Muscle layer of duodenum (tissue), 2 donors: ENCODE results near the gene NPC1.
"Not testable (repeated sequence)": the region's sequence is repeated elsewhere in the genome, so short reads cannot be mapped to it uniquely, and the experiment has no call there.

Experiments
- H3K27ac ChIP-seq: one replicate; pipeline ENCODE4 v1.7.0; 2013; ENCODE audit warnings: mild to moderate bottlenecking, low read length
- H3K27me3 ChIP-seq: one replicate; pipeline ENCODE4 v1.7.0; 2013; ENCODE audit warnings: low read depth, mild to moderate bottlenecking, control low read depth, low read length
- H3K36me3 ChIP-seq, 2 donors: one replicate each; pipeline ENCODE4 v1.7.0; 2013; ENCODE audit warnings: low read length in 2 of 2, control low read depth in 1 of 2, mild to moderate bottlenecking in 1 of 2; ENCODE audit not compliant: insufficient read depth in 2 of 2, control insufficient read depth in 1 of 2
- H3K4me1 ChIP-seq, 2 donors: one replicate each; pipeline ENCODE4 v1.7.0; 2013; ENCODE audit warnings: low read length in 2 of 2, mild to moderate bottlenecking in 2 of 2, control low read depth in 1 of 2, moderate library complexity in 1 of 2; ENCODE audit not compliant: insufficient read depth in 2 of 2, control insufficient read depth in 1 of 2
- H3K4me3 ChIP-seq, 2 donors: one replicate each; pipeline ENCODE4 v1.7.0; 2013; ENCODE audit warnings: low read length in 2 of 2, low read depth in 1 of 2, mild to moderate bottlenecking in 1 of 2
- H3K9me3 ChIP-seq, 2 donors: one replicate each; pipeline ENCODE4 v1.7.0; 2013; ENCODE audit warnings: low read length in 2 of 2, control low read depth in 1 of 2, mild to moderate bottlenecking in 1 of 2; ENCODE audit not compliant: control insufficient read depth in 1 of 2
- donor health status: healthy.

The NPC1 gene

GRCh38 chr18:23512641-23513040 lies 73.7 kb downstream of the NPC1 start:
- H3K36me3 ChIP-seq = peaks cover 16 to 29% of the 10 kb centered on the region in 2 donors
- no peak overlapping the region for H3K27ac ChIP-seq
- no peaks in the 10 kb centered on the region for H3K4me1 ChIP-seq
- H3K9me3 ChIP-seq = no peaks in the 10 kb centered on the region
- H3K4me3 ChIP-seq = no peak overlapping the region
- H3K27me3 ChIP-seq = no peaks in the 10 kb centered on the region

DNA sequence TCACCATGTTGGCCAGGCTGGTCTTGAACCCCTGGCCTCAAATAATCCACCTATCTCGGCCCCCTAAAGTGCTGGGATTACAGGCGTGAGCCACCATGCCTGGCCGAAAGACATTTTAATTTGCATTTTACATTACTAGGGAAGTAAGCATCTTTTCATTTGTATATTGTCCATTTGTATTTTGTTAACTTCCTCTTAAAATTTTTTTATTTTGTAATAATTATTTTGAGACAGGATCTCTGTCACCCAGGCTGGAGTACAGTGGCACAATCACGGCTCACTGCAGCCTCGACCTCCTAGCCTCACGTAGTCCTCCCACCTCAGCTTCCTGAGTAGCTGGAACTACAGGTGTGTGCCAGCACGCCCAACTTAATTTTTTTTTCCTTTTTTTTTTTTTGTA lies 74.1 kb downstream of the NPC1 start:
- peaks cover 20 to 24% of the 10 kb centered on the region in 2 donors for H3K36me3 ChIP-seq
- not testable (repeated sequence) for H3K27ac ChIP-seq, H3K4me3 ChIP-seq

GRCh38 chr18:23510923-23511322 lies 75.4 kb downstream of the NPC1 start:
- H3K27ac ChIP-seq, H3K9me3 ChIP-seq, H3K4me3 ChIP-seq, H3K27me3 ChIP-seq, H3K4me1 ChIP-seq: not testable (repeated sequence)
- peaks cover 14 to 23% of the 10 kb centered on the region in 2 donors for H3K36me3 ChIP-seq

More for the DNA sequence above, 74.1 kb downstream of the NPC1 start:
- not testable (repeated sequence) for H3K27me3 ChIP-seq, H3K4me1 ChIP-seq, H3K9me3 ChIP-seq

GRCh38 chr18:23506393-23506792 lies 79.9 kb downstream of the NPC1 start:
- H3K9me3 ChIP-seq = no peaks in the 10 kb centered on the region
- H3K4me1 ChIP-seq = peaks cover 9 to 17% of the 10 kb centered on the region in 2 donors
- H3K36me3 ChIP-seq = peaks cover 15 to 19% of the 10 kb centered on the region in 2 donors
- H3K4me3 ChIP-seq = no peak overlapping the region
- H3K27me3 ChIP-seq = no peaks in the 10 kb centered on the region
- H3K27ac ChIP-seq = no peak overlapping the region

DNA sequence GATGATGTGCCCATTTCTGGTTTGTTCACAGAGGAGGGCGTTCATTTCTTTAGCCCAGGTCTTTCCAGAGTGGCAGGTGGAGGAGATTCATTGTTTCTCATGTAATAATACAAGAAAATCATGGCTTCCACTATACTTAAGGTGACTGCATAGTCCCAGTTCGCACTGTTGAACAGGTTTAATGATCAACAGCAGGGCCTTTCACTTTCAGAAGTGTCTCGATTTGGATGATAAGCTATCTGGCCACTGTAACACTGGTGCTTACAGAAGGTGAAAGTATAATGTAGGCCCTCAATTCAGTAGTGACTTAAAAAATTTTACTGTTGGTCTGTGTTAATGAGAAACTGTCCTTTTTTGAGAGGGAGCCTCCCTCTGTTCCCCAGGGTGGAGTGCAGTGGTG lies 81.6 kb downstream of the NPC1 start:
- Histone ChIP-seq H3K4me3 (peak overlapping the region; percentile 86 to 98), H3K9me3 (no peaks in the 10 kb centered on the region), H3K27ac (peak overlapping the region; percentile 71), H3K4me1 (peaks cover 9 to 17% of the 10 kb centered on the region in 2 donors), H3K36me3 (peaks cover 4 to 19% of the 10 kb centered on the region in 2 donors), H3K27me3 (no peaks in the 10 kb centered on the region)

DNA sequence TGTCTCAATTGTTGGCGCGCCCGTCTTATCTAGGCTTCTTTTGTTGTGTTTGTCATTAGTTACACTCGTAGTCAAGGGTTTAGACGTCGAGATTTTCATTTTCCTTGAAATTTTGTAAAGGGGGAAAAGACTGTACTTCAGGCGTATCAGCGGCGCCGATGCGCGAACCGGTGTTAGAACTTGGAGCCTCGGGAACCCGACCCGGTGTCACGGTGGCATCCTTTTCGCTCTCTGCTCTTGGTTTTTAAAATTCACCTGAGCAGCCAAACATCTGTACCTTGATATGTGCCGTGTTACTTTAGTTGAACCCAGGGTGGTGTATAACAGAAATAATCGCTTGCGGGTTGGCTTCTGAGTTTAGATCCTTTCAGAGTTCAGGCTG lies 82.4 kb downstream of the NPC1 start:
- Histone ChIP-seq H3K4me3 (peak overlapping the region; percentile 86 to 98), H3K4me1 (peaks cover 9 to 17% of the 10 kb centered on the region in 2 donors), H3K27me3 (no peaks in the 10 kb centered on the region), H3K36me3 (peaks cover 4 to 19% of the 10 kb centered on the region in 2 donors), H3K9me3 (no peaks in the 10 kb centered on the region), H3K27ac (peak overlapping the region; percentile 71)

- Histone ChIP-seq H3K27me3 (no peaks in the 10 kb centered on the region), H3K4me1 (peaks cover 9 to 17% of the 10 kb centered on the region in 2 donors), H3K9me3 (no peaks in the 10 kb centered on the region), H3K27ac (peak within 1 kb of the TSS; percentile 88), H3K36me3 (peaks cover 0 to 15% of the 10 kb centered on the region in 2 donors), H3K4me3 (peak within 1 kb of the TSS; percentile 86 to 98)
These were observed 83.0 kb downstream of the NPC1 start, which contains the start of gene RMC1 for GRCh38 chr18:23503038-23503962. Gene RMC1, plus strand, starts transcription at chr18:23503511. Its CDS starts 108 bp downstream, at chr18:23503619.

GRCh38 chr18:23502516-23503037 lies 83.7 kb downstream of the NPC1 start:
- no peaks in the 10 kb centered on the region for H3K27me3 ChIP-seq
- H3K27ac ChIP-seq = peak overlapping the region; percentile 88
- no peaks in the 10 kb centered on the region for H3K9me3 ChIP-seq
- H3K36me3 ChIP-seq = peaks cover 0 to 8% of the 10 kb centered on the region in 2 donors
- peaks cover 9 to 17% of the 10 kb centered on the region in 2 donors for H3K4me1 ChIP-seq
- H3K4me3 ChIP-seq = peak overlapping the region; percentile 83 to 98

DNA sequence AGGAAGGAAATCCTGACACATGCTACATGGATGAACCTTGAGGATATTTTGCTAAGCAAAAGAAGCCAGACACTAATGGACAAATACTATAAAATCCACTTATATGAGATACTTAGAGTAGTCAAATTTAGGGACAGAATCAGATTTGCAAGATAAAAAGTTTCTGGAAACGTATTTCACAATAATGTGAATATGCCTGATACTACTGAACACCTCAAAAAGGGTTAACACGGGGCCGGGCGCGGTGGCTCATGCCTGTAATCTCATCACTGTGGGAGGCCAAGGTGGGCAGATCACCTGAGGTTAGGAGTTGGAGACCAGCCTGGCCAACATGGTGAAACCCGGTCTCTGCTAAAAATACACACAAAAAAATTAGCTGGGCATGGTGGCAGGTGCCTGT lies 84.7 kb downstream of the NPC1 start:
- Histone ChIP-seq H3K36me3 (peaks cover 0 to 5% of the 10 kb centered on the region in 2 donors), H3K4me1 (peaks cover 9 to 17% of the 10 kb centered on the region in 2 donors)

GRCh38 chr18:23499291-23499781 lies 87.0 kb downstream of the NPC1 start:
- H3K36me3 ChIP-seq = no peaks in the 10 kb centered on the region
- no peaks in the 10 kb centered on the region for H3K27me3 ChIP-seq
- no peak overlapping the region for H3K27ac ChIP-seq
- no peaks in the 10 kb centered on the region for H3K9me3 ChIP-seq
- no peak overlapping the region for H3K4me3 ChIP-seq
- H3K4me1 ChIP-seq = peaks cover 3 to 4% of the 10 kb centered on the region in 2 donors

More for the DNA sequence above, 84.7 kb downstream of the NPC1 start:
- Histone ChIP-seq H3K27me3 (no peaks in the 10 kb centered on the region), H3K4me3 (no peak overlapping the region), H3K27ac (no peak overlapping the region), H3K9me3 (no peaks in the 10 kb centered on the region)

DNA sequence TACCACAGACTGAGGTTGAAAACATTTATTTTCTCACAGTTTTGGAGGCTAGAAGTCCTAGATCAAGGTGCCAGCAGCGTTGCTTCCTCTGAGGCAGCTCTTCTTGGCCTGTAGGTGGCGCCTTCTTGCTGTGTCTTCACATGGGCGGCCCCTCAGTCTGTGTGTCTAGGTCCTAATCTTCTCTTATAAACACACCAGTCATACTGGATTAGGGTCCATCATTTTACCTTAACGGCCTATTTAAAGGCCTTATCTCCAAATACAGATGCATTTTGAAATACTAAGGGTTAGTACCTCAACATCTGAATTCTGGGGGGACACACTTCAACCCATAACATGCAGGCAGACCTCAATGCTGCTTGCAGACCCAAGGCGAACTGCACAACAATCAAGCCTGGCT lies 87.4 kb downstream of the NPC1 start:
- no peaks in the 10 kb centered on the region for H3K4me1 ChIP-seq
- H3K4me3 ChIP-seq = no peak overlapping the region
- no peaks in the 10 kb centered on the region for H3K27me3 ChIP-seq
- no peak overlapping the region for H3K27ac ChIP-seq
- H3K9me3 ChIP-seq = no peaks in the 10 kb centered on the region
- H3K36me3 ChIP-seq = no peaks in the 10 kb centered on the region
